NCI-H1417 (cell line): ENCODE data around the gene HOPX.
"Not testable (repeated sequence)": the region's sequence is repeated elsewhere in the genome, so short reads cannot be mapped to it uniquely, and the experiment has no call there.

ENCODE experiments used
- DNase-seq, 3 experiments: peaks; one replicate each; lab custom pipeline; 2025; lab: John Stamatoyannopoulos, UW

HOPX gene

GRCh38 chr4:56626963-56627362 is 54.1 kb downstream of the HOPX start:
- DNase-seq: no peak

GRCh38 chr4:56626420-56626819 is 54.7 kb downstream of the HOPX start:
- no peak for DNase-seq

- no peak for DNase-seq
Observed at GRCh38 chr4:56622176-56622575, 58.9 kb downstream of the HOPX start.

GRCh38 chr4:56619816-56620215 is 61.3 kb downstream of the HOPX start:
- DNase-seq: no peak

- no peak for DNase-seq
Observed at GRCh38 chr4:56619160-56619559, 61.9 kb downstream of the HOPX start.

GRCh38 chr4:56618734-56619133 is 62.4 kb downstream of the HOPX start:
- no peak for DNase-seq

GRCh38 chr4:56613101-56613862 is 67.8 kb downstream of the HOPX start:
- no peak for DNase-seq

- DNase-seq: no peak
Observed at GRCh38 chr4:56612282-56612681, 68.8 kb downstream of the HOPX start.

- DNase-seq: no peak
Observed at GRCh38 chr4:56611501-56611900, 69.6 kb downstream of the HOPX start.

- DNase-seq: not testable (repeated sequence)
Observed at GRCh38 chr4:56610170-56610569, 70.9 kb downstream of the HOPX start.

- DNase-seq: no peak
Observed at GRCh38 chr4:56607926-56608325, 73.2 kb downstream of the HOPX start.

- DNase-seq: no peak
Observed at GRCh38 chr4:56606385-56606784, 74.7 kb downstream of the HOPX start.

GRCh38 chr4:56605464-56605863 is 75.6 kb downstream of the HOPX start:
- not testable (repeated sequence) for DNase-seq

- no peak for DNase-seq
Observed at GRCh38 chr4:56603297-56603696, 77.8 kb downstream of the HOPX start.
